MM.1S (cell line): ENCODE data around the gene NALCN.

Experiments
- DNase-seq: peaks from one replicate; pipeline ENCODE4 v3.0.0-alpha.2; 2015
- H2AFZ ChIP-seq: fragments of 300-600 bp; sonication (generic); 2 replicates; pipeline ENCODE4 v1.6.0; 2016; ENCODE audit warnings: antibody characterized with exemption, low read length
- H3F3A ChIP-seq: fragments of 300-600 bp; sonication (generic); 2 replicates; pipeline ENCODE4 v1.6.1; 2016; ENCODE audit warnings: mild to moderate bottlenecking, antibody characterized with exemption, low read length, moderate library complexity, mixed read lengths; ENCODE audit not compliant: insufficient read depth
- H3K27ac ChIP-seq: fragments of 300-600 bp; sonication (generic); 2 replicates; pipeline ENCODE4 v1.5.1; 2016; ENCODE audit warnings: mild to moderate bottlenecking, low read length
- H3K27me3 ChIP-seq: fragments of 300-600 bp; sonication (generic); replicated peaks from 2 replicates; pipeline ENCODE4 v1.6.0; 2016; ENCODE audit warnings: low read length; ENCODE audit not compliant: insufficient read depth
- H3K36me3 ChIP-seq: fragments of 300-600 bp; sonication (generic); replicated peaks from 2 replicates; pipeline ENCODE4 v1.6.1; 2016; ENCODE audit warnings: mild to moderate bottlenecking, low read length, mixed read lengths; ENCODE audit not compliant: insufficient read depth
- H3K4me1 ChIP-seq: fragments of 300-600 bp; sonication (generic); 2 replicates; pipeline ENCODE4 v1.6.1; 2016; ENCODE audit warnings: low read length, mixed read lengths
- H3K4me2 ChIP-seq: fragments of 300-600 bp; sonication (generic); 2 replicates; pipeline ENCODE4 v1.6.0; 2016; ENCODE audit warnings: low read depth, low read length
- H3K4me3 ChIP-seq: fragments of 300-600 bp; sonication (generic); 2 replicates; pipeline ENCODE4 v1.5.1; 2016; ENCODE audit warnings: low read length, mixed read lengths
- H3K79me2 ChIP-seq: fragments of 300-600 bp; sonication (generic); 2 replicates; pipeline ENCODE4 v1.6.1; 2016; ENCODE audit warnings: mixed run types, low read length, mixed read lengths
- H3K9ac ChIP-seq: fragments of 300-600 bp; sonication (generic); 2 replicates; pipeline ENCODE4 v1.6.1; 2016; ENCODE audit warnings: low read length, mixed read lengths
- H3K9me2 ChIP-seq: fragments of 300-600 bp; sonication (generic); replicated peaks from 2 replicates; pipeline ENCODE4 v1.6.1; 2016; ENCODE audit warnings: mild to moderate bottlenecking, low read length, mixed read lengths; ENCODE audit not compliant: insufficient read depth
- H3K9me3 ChIP-seq: fragments of 300-600 bp; sonication (generic); replicated peaks from 2 replicates; pipeline ENCODE4 v1.6.1; 2016; ENCODE audit warnings: mild to moderate bottlenecking, low read length, mixed read lengths; ENCODE audit not compliant: insufficient read depth
- H4K20me1 ChIP-seq: fragments of 300-600 bp; sonication (generic); 2 replicates; pipeline ENCODE4 v1.6.1; 2016; ENCODE audit warnings: mild to moderate bottlenecking, low read length, moderate library complexity, mixed read lengths; ENCODE audit not compliant: insufficient read depth
- EZH2 ChIP-seq: fragments of 300-600 bp; sonication (generic); optimal IDR thresholded peaks from 2 replicates; pipeline ENCODE3; 2017; ENCODE audit warnings: low read depth, mild to moderate bottlenecking, antibody characterized with exemption, low read length, mixed read lengths
- EZH2phosphoT487 ChIP-seq: fragments of 300-600 bp; sonication (generic); IDR thresholded peaks from 2 replicates; pipeline ENCODE4 v1.6.1; 2018; ENCODE audit warnings: antibody characterized with exemption, low read length
- TF ChIP-seq, protein P1 (sequence below): fragments of 300-600 bp; sonication (generic); IDR thresholded peaks from 2 replicates; pipeline ENCODE4 v1.5.1; 2016; ENCODE audit warnings: antibody characterized with exemption, low read length, mixed read lengths

Gene NALCN

DNA sequence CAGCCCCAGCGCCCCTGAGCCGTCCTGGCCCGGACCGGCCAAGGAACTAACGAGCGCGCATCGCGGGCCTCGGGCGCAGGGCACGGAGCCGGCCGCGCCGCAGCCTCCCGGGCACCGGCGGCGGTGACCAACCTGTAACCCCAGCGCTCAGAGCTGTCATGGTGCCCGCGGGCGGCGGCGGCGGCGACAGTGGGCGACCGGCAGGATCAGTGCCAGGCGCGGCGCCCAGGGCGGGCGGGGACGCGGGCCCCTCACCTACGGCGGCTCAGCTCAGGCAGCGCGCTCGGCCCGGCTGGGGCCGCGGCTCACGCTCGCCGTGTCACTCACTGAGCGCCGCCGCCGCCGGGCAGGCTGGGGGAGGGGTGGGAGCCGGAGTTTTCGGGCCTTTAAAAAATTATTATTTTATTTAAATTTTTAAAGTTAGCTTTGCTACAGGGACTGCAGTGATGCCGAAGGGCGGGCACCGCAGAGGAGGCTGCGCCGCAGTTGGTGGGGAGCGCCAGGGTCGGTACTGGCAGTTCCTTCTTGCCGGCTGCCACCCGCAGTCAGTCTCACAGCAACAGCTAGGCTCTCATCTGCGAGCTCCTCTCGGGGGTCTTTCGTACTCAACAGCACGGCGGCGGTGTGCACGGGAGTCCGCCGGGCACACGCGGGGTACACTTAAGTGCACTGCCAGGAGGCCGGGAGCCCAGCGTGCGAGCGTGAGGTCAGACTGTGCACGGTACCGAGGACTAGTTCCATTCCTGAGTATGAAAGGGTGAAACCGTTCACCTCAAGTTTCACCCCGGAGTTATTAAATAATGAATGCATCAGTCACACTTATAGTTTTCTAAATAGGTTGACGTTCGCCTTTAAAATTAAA lies at the start of gene NALCN:
NALCN (minus strand) TSS at position 328 of the 862 bp plus-strand sequence. CDS start 17,382 bp downstream, outside the sequence.
- Histone ChIP-seq H3K4me3 (peak within 1 kb of the TSS; percentile 87), H3K9ac (peak within 1 kb of the TSS; percentile 55; the same call in 1 of the 2 replicates), H3K27ac (peak within 1 kb of the TSS; percentile 70; the same call in 1 of the 2 replicates), H3K79me2 (peaks cover 3% of the 10 kb centered on the region; the same call in 1 of the 2 replicates), H3F3A (peaks cover 12% of the 10 kb centered on the region), H3K27me3 (no peaks in the 10 kb centered on the region; the same call in 1 of the 2 replicates), H3K36me3 (no peaks in the 10 kb centered on the region), H3K4me2 (peak within 1 kb of the TSS; percentile 99), H3K4me1 (peaks cover 11% of the 10 kb centered on the region), H3K9me2 (no peaks in the 10 kb centered on the region), H4K20me1 (no peaks in the 10 kb centered on the region), H3K9me3 (no peaks in the 10 kb centered on the region), H2AFZ (peak within 1 kb of the TSS; percentile 99)
- DNase-seq, result peak; percentile 50
- TF ChIP-seq EZH2 (no peak), EZH2phosphoT487 (no peak)
- TF ChIP-seq, protein P1, sequence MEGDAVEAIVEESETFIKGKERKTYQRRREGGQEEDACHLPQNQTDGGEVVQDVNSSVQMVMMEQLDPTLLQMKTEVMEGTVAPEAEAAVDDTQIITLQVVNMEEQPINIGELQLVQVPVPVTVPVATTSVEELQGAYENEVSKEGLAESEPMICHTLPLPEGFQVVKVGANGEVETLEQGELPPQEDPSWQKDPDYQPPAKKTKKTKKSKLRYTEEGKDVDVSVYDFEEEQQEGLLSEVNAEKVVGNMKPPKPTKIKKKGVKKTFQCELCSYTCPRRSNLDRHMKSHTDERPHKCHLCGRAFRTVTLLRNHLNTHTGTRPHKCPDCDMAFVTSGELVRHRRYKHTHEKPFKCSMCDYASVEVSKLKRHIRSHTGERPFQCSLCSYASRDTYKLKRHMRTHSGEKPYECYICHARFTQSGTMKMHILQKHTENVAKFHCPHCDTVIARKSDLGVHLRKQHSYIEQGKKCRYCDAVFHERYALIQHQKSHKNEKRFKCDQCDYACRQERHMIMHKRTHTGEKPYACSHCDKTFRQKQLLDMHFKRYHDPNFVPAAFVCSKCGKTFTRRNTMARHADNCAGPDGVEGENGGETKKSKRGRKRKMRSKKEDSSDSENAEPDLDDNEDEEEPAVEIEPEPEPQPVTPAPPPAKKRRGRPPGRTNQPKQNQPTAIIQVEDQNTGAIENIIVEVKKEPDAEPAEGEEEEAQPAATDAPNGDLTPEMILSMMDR, result no peak

GRCh38 chr13:101465877-101466276 lies 49.6 kb upstream of the NALCN start:
- no peak for TF ChIP-seq EZH2
- TF ChIP-seq EZH2phosphoT487, result no peak
- TF ChIP-seq, protein P1, result no peak

GRCh38 chr13:101457176-101457575 lies 40.9 kb upstream of the NALCN start:
- no peaks in the 10 kb centered on the region for H4K20me1 ChIP-seq
- DNase-seq, result no peak
- TF ChIP-seq, protein P1, result no peak
- no peak for TF ChIP-seq EZH2
- no peak for TF ChIP-seq EZH2phosphoT487
- no peak overlapping the region for H2AFZ ChIP-seq
- no peaks in the 10 kb centered on the region for H3K36me3 ChIP-seq
- H3K4me2 ChIP-seq, result no peak overlapping the region
- H3K27ac ChIP-seq, result no peak overlapping the region
- H3K79me2 ChIP-seq, result no peaks in the 10 kb centered on the region
- H3K4me3 ChIP-seq, result no peak overlapping the region
- no peaks in the 10 kb centered on the region for H3K9me3 ChIP-seq
- no peaks in the 10 kb centered on the region for H3K9me2 ChIP-seq
- no peaks in the 10 kb centered on the region for H3K4me1 ChIP-seq
- peaks cover 3% of the 10 kb centered on the region; the same call in 1 of the 2 replicates for H3F3A ChIP-seq
- H3K27me3 ChIP-seq, result no peaks in the 10 kb centered on the region
- H3K9ac ChIP-seq, result no peak overlapping the region

More at GRCh38 chr13:101465877-101466276, 49.6 kb upstream of the NALCN start:
- Histone ChIP-seq H3K4me3 (no peak overlapping the region), H3K9me2 (no peaks in the 10 kb centered on the region), H3K4me1 (no peaks in the 10 kb centered on the region), H3K4me2 (no peak overlapping the region), H3K9me3 (no peaks in the 10 kb centered on the region), H3K27me3 (no peaks in the 10 kb centered on the region), H3K9ac (no peak overlapping the region), H3K36me3 (no peaks in the 10 kb centered on the region), H3K27ac (no peak overlapping the region), H3F3A (no peaks in the 10 kb centered on the region), H2AFZ (no peak overlapping the region), H3K79me2 (no peaks in the 10 kb centered on the region), H4K20me1 (no peaks in the 10 kb centered on the region)
- DNase-seq, result no peak
